GM21447 (cell line): ENCODE measurements around the gene PUM1.
"Not testable (repeated sequence)": the region's sequence is repeated elsewhere in the genome, so short reads cannot be mapped to it uniquely, and the experiment has no call there.

Experiments used
- ATAC-seq: cut with Tn5 transposase; IDR thresholded peaks from one replicate; pipeline ENCODE4 v1.9.1; 2021; ENCODE audit not compliant: unreplicated experiment

The PUM1 gene

GRCh38 chr1:31063631-31064030, 1.9 kb downstream of the PUM1 start:
- ATAC-seq = no peak

GRCh38 chr1:31062867-31063380, 2.6 kb downstream of the PUM1 start:
- no peak for ATAC-seq

GRCh38 chr1:31062162-31062866, 3.2 kb downstream of the PUM1 start:
- ATAC-seq = not testable (repeated sequence)

DNA sequence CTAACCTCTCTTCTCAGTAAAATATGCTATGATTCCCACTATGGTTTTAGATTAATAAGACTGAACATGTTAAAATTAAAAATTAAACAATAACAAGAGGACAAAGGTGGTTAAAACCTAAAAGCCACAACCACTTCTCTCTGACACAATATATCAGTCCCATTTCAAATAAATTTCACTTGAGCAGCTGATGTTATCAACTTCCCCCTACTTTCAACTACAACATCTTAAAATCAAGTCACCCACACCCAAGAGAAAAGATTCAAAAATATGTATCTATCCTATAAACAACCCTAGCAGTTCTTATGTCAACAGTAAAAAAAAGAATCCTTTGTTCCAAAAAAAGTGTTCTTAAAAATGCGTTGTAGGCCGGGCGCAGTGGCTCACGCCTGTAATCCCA, 7.5 kb downstream of the PUM1 start:
- ATAC-seq = no peak

GRCh38 chr1:31055953-31056352, 9.6 kb downstream of the PUM1 start:
- ATAC-seq = no peak

DNA sequence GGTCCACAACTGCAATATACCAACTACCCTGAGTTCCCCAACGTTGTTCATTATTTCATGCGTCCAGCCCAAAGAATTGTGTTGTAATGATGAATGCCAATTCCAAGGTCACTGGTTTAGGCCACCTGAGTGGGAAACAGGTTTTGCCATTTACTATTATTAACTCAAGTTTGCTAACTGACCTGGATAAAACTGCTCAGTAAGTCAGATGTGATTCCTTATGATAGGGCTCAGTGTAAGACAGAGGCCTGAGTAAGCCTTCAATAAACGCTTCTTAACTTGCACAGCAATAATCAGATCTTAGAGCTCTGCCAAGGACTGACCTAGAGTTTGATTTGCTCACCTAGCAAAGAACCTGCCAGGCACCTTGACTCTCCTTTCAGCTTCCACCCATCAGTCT, 10.0 kb downstream of the PUM1 start:
- no peak for ATAC-seq

DNA sequence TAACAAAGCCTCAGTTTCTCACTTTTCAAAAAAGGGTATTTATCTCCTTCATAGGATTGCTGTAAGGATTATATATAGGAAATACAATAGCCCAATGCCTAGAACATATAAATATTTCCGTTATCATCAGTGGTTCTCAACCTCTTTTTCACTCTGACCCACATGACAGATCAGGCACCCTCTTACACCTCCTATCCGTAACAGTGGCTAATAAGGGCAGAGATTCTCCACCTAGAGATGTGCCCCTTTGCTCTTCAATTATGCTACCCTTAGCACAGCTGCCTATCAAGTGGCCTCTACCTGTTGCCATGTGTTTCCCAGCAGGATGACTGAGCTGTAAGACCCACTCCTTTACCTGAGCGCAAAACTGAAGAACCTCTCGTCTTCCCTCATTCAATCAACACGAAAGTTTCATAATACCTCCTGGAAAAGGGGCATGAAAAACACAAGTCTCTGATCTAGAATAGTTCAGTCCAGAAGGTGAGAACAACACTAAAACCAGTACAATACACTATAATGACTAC, 10.5 kb downstream of the PUM1 start:
- ATAC-seq = no peak

GRCh38 chr1:31054349-31054748, 11.2 kb downstream of the PUM1 start:
- no peak for ATAC-seq

DNA sequence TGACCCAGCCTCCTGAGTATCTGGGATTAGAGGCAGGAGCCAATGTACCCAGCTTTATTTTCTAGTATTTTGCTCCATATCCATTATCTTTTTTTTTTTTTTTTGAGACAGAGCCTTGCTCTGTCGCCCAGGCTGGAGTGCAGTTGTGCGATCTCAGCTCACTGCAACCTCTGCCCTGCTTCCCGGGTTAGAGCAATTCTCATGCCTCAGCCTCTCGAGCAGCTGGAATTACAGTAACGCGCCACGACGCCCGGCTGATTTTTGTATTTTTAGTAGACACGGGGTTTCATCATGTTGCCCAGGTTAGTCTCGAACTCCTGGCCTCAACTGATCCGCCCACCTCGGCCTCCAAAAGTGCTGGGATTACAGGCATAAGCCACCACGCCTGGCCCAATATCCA, 12.9 kb downstream of the PUM1 start:
- not testable (repeated sequence) for ATAC-seq

- ATAC-seq = no peak
Observed at GRCh38 chr1:31051611-31052010, 13.9 kb downstream of the PUM1 start.

DNA sequence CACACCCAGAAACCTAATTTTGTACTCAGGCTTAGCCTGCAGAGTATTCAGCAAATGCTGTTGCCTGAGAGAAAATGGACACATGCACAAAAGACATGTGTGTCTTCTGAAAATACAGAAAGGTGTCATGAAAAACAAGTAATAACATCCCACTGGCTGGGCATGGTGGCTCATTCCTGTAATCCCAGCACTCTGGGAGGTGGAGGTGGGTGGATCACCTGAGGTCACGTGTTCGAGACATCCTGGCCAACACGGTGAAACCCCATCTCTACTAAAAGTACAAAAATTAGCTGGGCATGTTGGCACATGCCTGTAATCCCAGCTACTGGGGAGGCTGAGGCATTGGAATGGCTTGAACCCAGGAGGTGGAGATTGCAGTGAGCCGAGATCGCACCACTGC, 18.0 kb downstream of the PUM1 start:
- not testable (repeated sequence) for ATAC-seq

DNA sequence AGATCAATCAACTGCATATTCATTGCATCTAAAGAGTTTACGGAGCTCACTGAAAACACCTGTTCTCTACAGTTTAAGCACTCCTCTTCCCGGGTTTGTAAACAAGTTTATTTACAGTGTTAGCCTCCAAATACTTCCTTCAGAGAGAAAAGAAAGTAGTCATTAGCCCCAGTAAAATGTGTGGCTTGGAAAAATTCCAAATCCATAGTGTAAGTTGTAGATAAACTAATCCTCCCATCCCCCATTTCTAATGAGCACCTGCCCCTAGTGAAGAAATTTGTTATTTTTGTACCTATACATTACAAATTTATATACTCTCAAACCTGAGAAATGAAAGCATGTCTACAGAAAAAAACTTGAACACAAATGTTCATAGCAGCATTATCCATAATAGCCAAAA, 21.9 kb downstream of the PUM1 start:
- ATAC-seq = no peak

DNA sequence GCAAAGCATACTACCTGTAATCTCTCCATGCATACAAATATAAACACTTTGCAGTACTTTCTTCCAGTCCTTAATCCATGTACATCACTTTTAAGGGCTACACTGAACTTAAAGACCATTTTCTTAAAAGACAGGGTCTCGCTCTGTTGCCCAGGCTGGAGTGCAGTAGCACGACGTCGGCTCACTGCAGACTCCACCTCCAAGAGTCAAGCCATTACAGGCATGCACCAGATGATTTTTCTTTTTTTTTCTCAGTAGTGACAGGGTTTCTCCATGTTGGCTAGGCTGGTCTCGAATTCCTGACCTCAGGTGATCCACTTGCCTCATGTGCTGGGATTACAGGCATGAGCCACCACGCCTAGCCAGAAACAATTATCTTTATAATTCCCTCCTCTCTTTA, 22.9 kb downstream of the PUM1 start:
- no peak for ATAC-seq

- ATAC-seq = no peak
Observed at GRCh38 chr1:31041529-31041928, 24.0 kb downstream of the PUM1 start.

DNA sequence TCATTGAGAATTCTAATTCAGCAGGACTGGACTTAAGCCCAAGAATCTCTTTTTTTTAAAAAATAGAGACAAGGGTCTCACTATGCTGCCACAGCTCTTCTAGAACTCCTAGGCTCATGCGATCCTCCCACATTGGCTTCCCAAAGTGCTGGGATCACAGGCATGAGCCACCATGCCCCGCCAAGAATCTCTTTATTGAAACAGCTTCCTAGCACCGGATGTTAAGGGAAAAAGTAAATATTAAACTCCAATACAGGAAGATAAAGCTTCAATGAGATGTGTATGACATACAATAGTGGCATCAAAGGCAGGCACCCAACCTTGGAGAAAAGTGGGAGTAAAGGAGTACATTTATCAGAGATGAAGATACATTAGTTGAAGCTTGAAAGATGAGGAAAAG, 25.5 kb downstream of the PUM1 start:
- ATAC-seq = no peak

DNA sequence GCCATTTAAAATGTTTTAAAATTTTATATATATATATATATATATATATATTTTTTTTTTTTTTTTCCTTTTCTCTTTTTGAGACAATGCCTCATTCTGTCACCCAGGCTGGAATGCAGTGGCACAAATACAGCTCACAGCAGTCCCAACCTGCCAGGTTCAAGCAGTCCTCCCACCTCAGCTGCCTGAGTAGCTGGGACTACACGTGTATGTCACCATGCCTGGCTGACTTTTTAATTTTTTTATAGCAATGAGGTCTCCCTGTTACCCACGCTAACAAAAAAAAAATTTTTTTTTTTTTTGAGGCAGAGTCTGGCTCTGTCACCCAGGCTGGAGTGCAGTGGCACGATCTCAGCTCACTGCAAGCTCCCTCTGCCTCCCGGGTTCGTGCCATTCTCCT, 26.6 kb downstream of the PUM1 start:
- not testable (repeated sequence) for ATAC-seq

DNA sequence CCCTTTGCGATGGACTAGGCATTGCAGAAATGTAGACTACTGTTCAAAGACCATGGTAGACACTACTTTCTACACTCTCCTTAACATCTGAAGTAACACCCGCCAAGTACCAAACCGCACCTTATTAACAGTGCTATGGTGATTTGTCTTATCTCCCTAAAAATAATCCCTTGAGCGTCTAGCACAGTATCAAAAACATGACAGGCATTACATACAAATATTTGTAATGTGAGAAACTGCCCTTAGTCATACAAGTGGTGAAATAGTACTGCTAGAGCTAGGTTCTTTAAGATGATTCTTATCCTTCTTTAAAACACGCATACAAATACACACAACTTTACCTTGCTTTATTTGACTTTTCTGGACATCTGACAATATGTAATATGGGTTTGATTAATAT, 27.2 kb downstream of the PUM1 start:
- no peak for ATAC-seq

DNA sequence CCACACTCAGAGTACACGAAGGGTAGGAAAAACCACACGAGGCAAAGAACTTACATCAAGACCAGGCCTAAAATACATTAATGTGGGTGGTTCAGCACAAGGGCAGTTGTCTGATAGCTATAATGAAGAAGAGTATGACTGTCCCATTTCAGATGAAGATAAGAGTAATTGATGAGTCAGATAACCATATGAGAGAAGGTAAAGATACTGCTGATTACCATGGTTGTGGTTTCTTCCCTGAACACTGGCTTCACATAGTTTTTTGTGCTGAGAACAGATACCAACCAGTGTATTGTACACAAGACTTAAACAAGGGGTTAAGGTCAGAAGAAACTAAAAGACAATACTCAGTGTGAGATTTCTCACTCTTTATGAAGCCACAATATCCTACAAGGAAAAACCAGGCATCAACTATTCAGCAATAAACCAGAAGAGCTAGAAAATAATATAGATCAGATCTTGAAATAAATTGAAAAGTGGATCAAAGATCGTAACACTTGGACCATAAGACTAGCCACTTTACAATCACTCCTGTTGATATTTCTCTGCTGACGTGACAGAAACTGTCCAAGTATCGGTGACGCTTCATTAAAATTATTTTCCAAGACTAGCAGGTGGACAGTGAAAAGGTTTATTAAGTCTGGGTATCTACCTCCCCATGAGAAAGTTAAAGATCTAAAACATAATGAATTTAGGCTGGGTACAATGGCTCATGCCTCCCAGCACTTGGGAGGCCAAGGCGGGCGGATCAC, 28.6 kb downstream of the PUM1 start:
- no peak for ATAC-seq

GRCh38 chr1:31033598-31033997, 31.9 kb downstream of the PUM1 start:
- ATAC-seq = no peak

DNA sequence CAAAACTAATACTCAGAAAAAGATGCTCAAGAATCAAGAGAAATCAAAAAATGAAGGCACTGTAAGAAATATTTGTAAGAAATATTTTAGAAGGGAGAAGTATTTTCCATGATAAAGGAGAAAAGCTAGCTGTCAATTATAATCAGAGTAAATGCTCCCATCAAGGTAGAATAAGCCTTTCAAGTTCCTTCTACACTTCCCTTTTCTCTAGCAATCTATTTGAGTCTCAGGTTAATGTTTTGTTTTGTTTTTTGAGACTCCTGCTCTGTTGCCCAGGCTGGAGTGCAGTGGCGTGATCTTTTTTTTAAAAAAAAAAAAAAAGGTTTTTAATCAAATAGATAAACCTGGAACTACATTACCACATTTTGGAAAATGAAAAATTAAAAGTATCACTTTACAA, 33.3 kb downstream of the PUM1 start:
- ATAC-seq = no peak

GRCh38 chr1:31031330-31032143, 34.0 kb downstream of the PUM1 start:
- no peak for ATAC-seq
